HG03135 (cell line): Measurements from ENCODE around the gene MAPK7.

ENCODE experiments used
- ATAC-seq: cut with Tn5 transposase; IDR thresholded peaks from one replicate; pipeline ENCODE4 v1.9.1; 2021; ENCODE audit warnings: mild to moderate bottlenecking, moderate library complexity; ENCODE audit not compliant: unreplicated experiment

Gene MAPK7

GRCh38 chr17:19377602-19378415, 489 bp upstream of the MAPK7 start:
- ATAC-seq = peak; percentile 88

- ATAC-seq = no peak
Observed at GRCh38 chr17:19379361-19380065, 1.2 kb downstream of the MAPK7 start.

- no peak for ATAC-seq
Observed at GRCh38 chr17:19380481-19381301, 2.4 kb downstream of the MAPK7 start.

- no peak for ATAC-seq
Observed at GRCh38 chr17:19381361-19381740, 3.1 kb downstream of the MAPK7 start.

- no peak for ATAC-seq
Observed at GRCh38 chr17:19381741-19382444, 3.6 kb downstream of the MAPK7 start.

- no peak for ATAC-seq
Observed at GRCh38 chr17:19382531-19383444, 4.5 kb downstream of the MAPK7 start.

- no peak for ATAC-seq
Observed at GRCh38 chr17:19383681-19384470, 5.6 kb downstream of the MAPK7 start.

- ATAC-seq = no peak
Observed at GRCh38 chr17:19384723-19385391, 6.6 kb downstream of the MAPK7 start.

GRCh38 chr17:19385521-19385983, 7.3 kb downstream of the MAPK7 start:
- no peak for ATAC-seq

GRCh38 chr17:19386051-19386929, 8.0 kb downstream of the MAPK7 start:
- ATAC-seq = no peak

GRCh38 chr17:19386974-19387920, 8.9 kb downstream of the MAPK7 start, which contains the start of gene MFAP4:
Gene MFAP4 (minus strand): TSS chr17:19387190. CDS start chr17:19387155, 35 bp downstream.
- no peak for ATAC-seq

GRCh38 chr17:19387921-19388521, 9.7 kb downstream of the MAPK7 start:
- ATAC-seq = no peak

- ATAC-seq = no peak
Observed at GRCh38 chr17:19388791-19389785, 10.8 kb downstream of the MAPK7 start.

- ATAC-seq = no peak
Observed at GRCh38 chr17:19390951-19391350, 12.7 kb downstream of the MAPK7 start.

- no peak for ATAC-seq
Observed at GRCh38 chr17:19391432-19391831, 13.1 kb downstream of the MAPK7 start.
